Transverse colon (tissue), 4 donors: ENCODE measurements around the gene ALDH7A1. TPM values are rescaled to one million over a fixed set of nuclear protein-coding genes. Genes with fewer than 3 reads are reported as not detected.

Source experiments
- DNase-seq: peaks from one replicate; pipeline ENCODE4 v3.0.0-alpha.2; 2019
- H3K27ac ChIP-seq, 4 donors: fragments of 200-600 bp; sonication (generic); 2 replicates each; pipeline ENCODE4 v1.5.1; 2016 to 2018; ENCODE audit warnings: inconsistent platforms in 4 of 4
- H3K27me3 ChIP-seq: fragments of 200-600 bp; sonication (generic); 2 replicates; pipeline ENCODE4 v1.5.1; 2017; ENCODE audit warnings: inconsistent platforms
- H3K36me3 ChIP-seq, 4 donors: fragments of 200-600 bp; sonication (generic); 2 replicates each; pipeline ENCODE4 v1.5.1; 2017 to 2019; ENCODE audit warnings: inconsistent platforms in 4 of 4
- H3K4me1 ChIP-seq, 4 donors: fragments of 200-600 bp; sonication (generic); 2 replicates each; pipeline ENCODE4 v1.5.1; 2017 to 2020; ENCODE audit warnings: inconsistent platforms in 4 of 4
- H3K4me3 ChIP-seq, 4 donors: fragments of 200-600 bp; sonication (generic); 1 replicate in 1 of 4; 2 replicates in 3 of 4; pipeline versions ENCODE4 v1.5.1 to v1.6.1; 2017 to 2019; ENCODE audit warnings: inconsistent platforms in 4 of 4
- H3K9me3 ChIP-seq, 2 donors: fragments of 200-600 bp; sonication (generic); 2 replicates each; pipeline ENCODE4 v1.5.1; 2017 to 2019; ENCODE audit warnings: inconsistent platforms in 2 of 2
- CTCF ChIP-seq, 5 experiments: fragments of 200-600 bp in 3 of 5; fragments of 450-650 bp in 2 of 5; sonication (generic) in 3 of 5; IDR thresholded peaks; 1 replicate in 2 of 5; 2 replicates in 3 of 5; pipeline ENCODE4 v1.5.1; 2016 to 2017; ENCODE audit warnings: antibody characterized with exemption in 5 of 5, inconsistent platforms in 3 of 5, mild to moderate bottlenecking in 2 of 5, moderate library complexity in 1 of 5
- EP300 ChIP-seq: sonication (generic); formaldehyde crosslinking; IDR thresholded peaks from one replicate; pipeline ENCODE4 v1.6.1; 2017; ENCODE audit warnings: antibody characterized with exemption, low read depth
- POLR2A ChIP-seq: fragments of 450-650 bp; IDR thresholded peaks from one replicate; pipeline ENCODE4 v1.6.1; 2016; ENCODE audit warnings: antibody characterized with exemption, mild to moderate bottlenecking, moderate library complexity
- POLR2AphosphoS5 ChIP-seq, 3 donors: sonication (generic); formaldehyde crosslinking; IDR thresholded peaks; one replicate each; pipeline ENCODE4 v1.6.1; 2016; ENCODE audit warnings: antibody characterized with exemption in 3 of 3
- WGBS, 2 donors: methylation state at CpG; one replicate each; pipeline ENCODE4 v1.1.5; 2018; ENCODE audit warnings: low coverage in 1 of 2; 5-methylcytosine and 5-hydroxymethylcytosine counted together
- in situ Hi-C, 4 donors: fragments of 200-750 bp; cut with MboI; loops; one replicate each; pipeline versions ENCODE4 v1.15.0 to v1.15.1; 2017; ENCODE audit warnings: low sequenced_read_pairs in 3 of 4, low pct_ligation_motif_present in 1 of 4, low pct_unique_long_range_greater_than_20kb in 1 of 4
- intact Hi-C: fragments of 100-400 bp; cut with DNase I; formaldehyde crosslinking; loops from one replicate; pipeline ENCODE4 v1.15.1; 2023; ENCODE audit warnings: low total_unique reads
- total RNA-seq, 4 donors: library from RNA; depleted of rRNA; stranded (reverse); fragments of >200 nt; gene quantifications; one replicate each; pipeline ENCODE4 v1.1.0, GENCODE V29; 2016

ALDH7A1 gene
- total RNA-seq, 4 donors from 2014 or later = 9.8 to 33.3 (median 15.1) TPM

GRCh38 chr5:126610616-126611015, 15.6 kb upstream of the ALDH7A1 start:
- Histone ChIP-seq H3K36me3 (peaks cover 0 to 29% (median 12%) of the 10 kb centered on the region in 4 donors), H3K27ac (no peak overlapping the region), H3K9me3 (no peaks in the 10 kb centered on the region), H3K4me1 (peaks cover 2 to 11% (median 6%) of the 10 kb centered on the region in 4 donors), H3K27me3 (no peaks in the 10 kb centered on the region), H3K4me3 (no peak overlapping the region)
- no peak for TF ChIP-seq CTCF (IDR thresholded peaks at IDR 0.05)
- TF ChIP-seq POLR2AphosphoS5 (IDR thresholded peaks at IDR 0.05) = no peak
- no peak for TF ChIP-seq EP300
- TF ChIP-seq POLR2A = no peak
- 93 to 98% methylated on average over 6 of the region's 6 CpGs for WGBS, 2 donors
- no peak for DNase-seq
- in situ Hi-C loops = no loop called here
- intact Hi-C loops = no loop called here

GRCh38 chr5:126610160-126610559, 15.1 kb upstream of the ALDH7A1 start:
- H3K4me3 ChIP-seq = no peak overlapping the region
- in situ Hi-C loops (no loop called here), intact Hi-C loops (no loop called here)
- 65 to 79% methylated on average over 2 of the region's 2 CpGs for WGBS, 2 donors
- H3K9me3 ChIP-seq = no peaks in the 10 kb centered on the region
- TF ChIP-seq CTCF (IDR thresholded peaks at IDR 0.05) (no peak), EP300 (no peak), POLR2A (no peak)
- no peak for DNase-seq
- H3K4me1 ChIP-seq = peaks cover 7 to 15% (median 10%) of the 10 kb centered on the region in 4 donors
- peaks cover 0 to 29% (median 13%) of the 10 kb centered on the region in 4 donors for H3K36me3 ChIP-seq
- no peak overlapping the region for H3K27ac ChIP-seq
- H3K27me3 ChIP-seq = no peaks in the 10 kb centered on the region

GRCh38 chr5:126605525-126605924, 10.5 kb upstream of the ALDH7A1 start:
- Histone ChIP-seq H3K4me3 (no peak overlapping the region), H3K36me3 (peaks cover 0 to 43% (median 16%) of the 10 kb centered on the region in 4 donors), H3K4me1 (peaks cover 18 to 44% (median 24%) of the 10 kb centered on the region in 4 donors), H3K27me3 (no peaks in the 10 kb centered on the region), H3K9me3 (no peaks in the 10 kb centered on the region), H3K27ac (no peak overlapping the region)
- DNase-seq = no peak
- 81 to 84% methylated on average over 5 of the region's 5 CpGs for WGBS, 2 donors
- TF ChIP-seq CTCF (IDR thresholded peaks at IDR 0.05) = no peak
- TF ChIP-seq POLR2AphosphoS5 (IDR thresholded peaks at IDR 0.05) = no peak
- TF ChIP-seq EP300 = no peak
- no peak for TF ChIP-seq POLR2A
- intact Hi-C loops (no loop called here), in situ Hi-C loops (no loop called here)

GRCh38 chr5:126603402-126603991, 8.5 kb upstream of the ALDH7A1 start:
- TF ChIP-seq POLR2AphosphoS5 (IDR thresholded peaks at IDR 0.05) (no peak), EP300 (no peak), CTCF (IDR thresholded peaks at IDR 0.05) (no peak), POLR2A (no peak)
- 71 to 83% methylated on average over 5 to 6 of the region's 6 CpGs for WGBS, 2 donors
- Histone ChIP-seq H3K9me3 (no peaks in the 10 kb centered on the region), H3K4me3 (no peak overlapping the region), H3K27me3 (no peaks in the 10 kb centered on the region), H3K36me3 (peaks cover 0 to 34% (median 11%) of the 10 kb centered on the region in 4 donors), H3K27ac (no peak overlapping the region), H3K4me1 (peaks cover 18 to 56% (median 27%) of the 10 kb centered on the region in 4 donors)
- intact Hi-C loops = no loop called here
- in situ Hi-C loops = no loop called here
- no peak for DNase-seq
